SH-SY5Y (cell line): ENCODE measurements around the gene PDGFA.

Source experiments
- GATA2 ChIP-seq: IDR thresholded peaks from 2 replicates; pipeline ENCODE4 v1.6.1; 2011; ENCODE audit warnings: mild to moderate bottlenecking, low read depth, low read length
- GATA3 ChIP-seq: IDR thresholded peaks from 2 replicates; pipeline ENCODE4 v1.6.1; 2011; ENCODE audit warnings: low read depth, mild to moderate bottlenecking, low read length, moderate library complexity

- TF ChIP-seq GATA3 (no peak), GATA2 (no peak)
Measured at GRCh38 chr7:468681-469562, 50.7 kb downstream of the PDGFA start.
